ENCODE results near the gene ZBED5. TPM values are rescaled to one million over a fixed set of nuclear protein-coding genes. Genes with fewer than 3 reads are reported as not detected.
"Not testable (repeated sequence)": the region's sequence is repeated elsewhere in the genome, so short reads cannot be mapped to it uniquely, and the experiment has no call there.

ZBED5 gene
- total and polyA plus RNA-seq, 12 donors, result 19.4 to 63.3 (median 39.6) TPM

DNA sequence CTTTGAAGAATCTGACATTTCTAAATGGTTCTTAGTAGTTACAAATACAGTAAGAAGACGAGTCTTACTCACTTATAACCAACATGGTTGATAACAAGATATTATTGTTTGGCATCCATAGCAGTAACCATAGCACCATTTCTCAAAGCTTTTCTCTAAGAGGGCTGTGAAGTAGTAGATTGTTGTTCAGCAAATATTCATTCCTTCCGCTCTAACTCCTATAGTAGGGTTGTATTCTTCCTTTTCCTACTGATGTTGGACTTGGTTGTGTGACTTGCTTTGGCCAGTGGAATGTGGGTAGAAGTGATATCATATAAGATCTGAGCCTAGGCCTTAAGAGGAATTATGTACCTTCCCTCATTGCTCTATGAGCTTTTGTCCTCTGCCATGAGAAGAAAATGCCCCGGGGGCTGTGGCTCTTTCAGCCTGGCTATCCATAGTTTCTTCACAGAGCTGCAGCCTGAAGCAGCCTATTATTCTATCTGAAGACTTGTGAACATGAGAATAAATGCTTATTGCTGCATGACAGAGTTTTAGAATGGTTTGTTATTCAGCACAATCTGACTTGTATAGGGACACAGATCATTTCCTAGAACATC is 28.9 kb upstream of the ZBED5 start:
- Histone ChIP-seq H3K27me3 (no peaks in the 10 kb centered on the region), H3K4me3 (no peak overlapping the region), H3K9me3 (peaks cover 0 to 21% (median 3%) of the 10 kb centered on the region in 11 donors), H3K36me3 (no peaks in the 10 kb centered on the region), H3K27ac (peak overlapping the region in 7 of 10 donors; percentile 46 to 73 (median 62)), H3K4me1 (peaks cover 0 to 21% (median 15%) of the 10 kb centered on the region in 9 donors)
- ATAC-seq, result peak in 4 of 8 donors; percentile 10 to 41 (median 38)
- intact Hi-C loops (cut with DNase I), result no loop called here
- TF ChIP-seq, protein P1, sequence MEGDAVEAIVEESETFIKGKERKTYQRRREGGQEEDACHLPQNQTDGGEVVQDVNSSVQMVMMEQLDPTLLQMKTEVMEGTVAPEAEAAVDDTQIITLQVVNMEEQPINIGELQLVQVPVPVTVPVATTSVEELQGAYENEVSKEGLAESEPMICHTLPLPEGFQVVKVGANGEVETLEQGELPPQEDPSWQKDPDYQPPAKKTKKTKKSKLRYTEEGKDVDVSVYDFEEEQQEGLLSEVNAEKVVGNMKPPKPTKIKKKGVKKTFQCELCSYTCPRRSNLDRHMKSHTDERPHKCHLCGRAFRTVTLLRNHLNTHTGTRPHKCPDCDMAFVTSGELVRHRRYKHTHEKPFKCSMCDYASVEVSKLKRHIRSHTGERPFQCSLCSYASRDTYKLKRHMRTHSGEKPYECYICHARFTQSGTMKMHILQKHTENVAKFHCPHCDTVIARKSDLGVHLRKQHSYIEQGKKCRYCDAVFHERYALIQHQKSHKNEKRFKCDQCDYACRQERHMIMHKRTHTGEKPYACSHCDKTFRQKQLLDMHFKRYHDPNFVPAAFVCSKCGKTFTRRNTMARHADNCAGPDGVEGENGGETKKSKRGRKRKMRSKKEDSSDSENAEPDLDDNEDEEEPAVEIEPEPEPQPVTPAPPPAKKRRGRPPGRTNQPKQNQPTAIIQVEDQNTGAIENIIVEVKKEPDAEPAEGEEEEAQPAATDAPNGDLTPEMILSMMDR (IDR thresholded peaks at IDR 0.05), result no peak
- DNase-seq, result no peak
- 77 to 78% methylated on average over 3 of the region's 3 CpGs for WGBS, 2 donors

DNA sequence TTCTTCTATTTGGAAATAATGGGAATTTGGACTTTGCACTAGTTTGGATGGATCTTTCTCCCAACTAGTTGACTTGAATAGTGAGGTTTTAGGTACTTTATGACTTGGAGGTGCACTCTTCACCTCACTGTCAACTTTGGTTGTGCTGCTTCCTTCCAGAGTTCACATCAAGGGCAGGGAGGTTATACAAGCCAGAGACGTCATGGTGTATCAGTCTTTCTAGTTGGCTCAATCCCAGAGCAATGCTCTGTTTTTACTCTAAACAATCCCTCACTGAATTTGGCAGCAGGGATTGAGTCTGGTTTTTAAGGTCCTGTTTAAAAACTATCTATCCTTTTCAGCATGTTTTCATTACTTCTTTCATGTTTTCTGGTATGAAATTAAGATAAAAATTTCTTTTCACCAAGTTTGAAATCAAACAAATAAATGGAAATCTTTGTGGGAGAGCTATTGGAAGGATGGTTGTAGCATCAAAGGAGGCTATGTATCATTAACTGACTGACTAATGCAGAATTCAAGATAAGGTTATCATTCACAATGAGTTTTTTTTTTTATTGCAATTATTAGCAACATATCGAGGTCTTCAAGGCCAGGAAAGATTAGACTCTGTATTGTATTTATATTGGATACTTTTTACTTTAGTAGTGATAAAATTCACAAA is 28.0 kb upstream of the ZBED5 start:
- Histone ChIP-seq H3K4me1 (peaks cover 0 to 21% (median 15%) of the 10 kb centered on the region in 9 donors), H3K27me3 (no peaks in the 10 kb centered on the region), H3K36me3 (no peaks in the 10 kb centered on the region), H3K9me3 (peaks cover 0 to 21% (median 3%) of the 10 kb centered on the region in 11 donors), H3K4me3 (no peak overlapping the region), H3K27ac (peak overlapping the region in 8 of 10 donors; percentile 32 to 73 (median 58))
- peak; percentile 80 to 98 (median 92) for ATAC-seq
- intact Hi-C loops (cut with DNase I), result no loop called here
- TF ChIP-seq, protein P1 (IDR thresholded peaks at IDR 0.05), result no peak
- peak in 1 of 2 donors; percentile 60 for DNase-seq
- 9 to 16% methylated on average over 2 of the region's 2 CpGs for WGBS, 2 donors

DNA sequence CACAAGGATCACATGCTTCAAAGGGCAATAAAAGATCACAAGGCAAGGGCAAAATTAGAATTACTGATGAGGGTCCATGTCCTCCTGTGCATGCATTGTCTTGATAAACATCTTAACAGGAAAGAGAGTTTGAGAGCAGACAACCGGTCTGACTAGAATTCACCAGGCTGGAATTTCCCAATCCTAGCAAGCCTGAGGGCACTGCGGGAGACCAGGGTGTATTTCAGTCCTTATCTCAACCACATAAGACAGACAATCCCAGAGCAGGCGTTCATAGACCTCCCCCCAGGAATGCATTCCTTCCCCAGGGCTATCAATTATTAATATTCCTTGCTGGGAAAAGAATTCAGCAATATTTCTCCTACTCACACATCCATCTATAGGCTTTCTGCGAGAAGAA is 26.4 kb upstream of the ZBED5 start:
- DNase-seq; H3K27me3 ChIP-seq; ATAC-seq; intact Hi-C loops (cut with DNase I); H3K27ac ChIP-seq; H3K36me3 ChIP-seq; H3K4me3 ChIP-seq: not testable (repeated sequence)
- Histone ChIP-seq H3K9me3 (peaks cover 0 to 12% (median 3%) of the 10 kb centered on the region in 11 donors), H3K4me1 (peaks cover 0 to 21% (median 15%) of the 10 kb centered on the region in 9 donors)
- 86 to 90% methylated on average over 4 of the region's 4 CpGs for WGBS, 2 donors

DNA sequence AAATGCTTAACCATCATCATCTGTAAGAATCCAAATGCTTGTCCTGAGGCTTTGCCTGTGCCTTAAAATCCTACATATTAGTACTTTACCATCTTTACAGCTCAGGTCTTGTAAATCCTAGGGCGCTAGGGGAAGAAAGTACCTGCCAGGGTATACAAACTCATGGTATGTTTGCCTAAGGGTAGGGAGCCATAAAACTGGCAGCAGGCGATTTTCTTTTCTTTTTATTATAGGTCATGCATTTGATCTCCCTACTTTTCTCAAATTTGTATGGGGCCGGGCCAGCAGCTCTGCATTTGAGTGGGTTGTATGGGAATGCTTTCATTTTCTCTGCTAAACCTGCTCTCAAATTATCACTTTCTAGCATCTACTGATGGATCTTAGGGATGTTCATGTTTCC is 24.0 kb upstream of the ZBED5 start:
- 95 to 99% methylated on average over 3 of the region's 3 CpGs for WGBS, 2 donors

More for the DNA sequence above, 24.0 kb upstream of the ZBED5 start:
- Histone ChIP-seq H3K36me3 (peaks cover 0 to 8% (median 0%) of the 10 kb centered on the region in 9 donors), H3K4me1 (peaks cover 0 to 27% (median 15%) of the 10 kb centered on the region in 9 donors), H3K4me3 (no peak overlapping the region), H3K27ac (no peak overlapping the region), H3K9me3 (peaks cover 0 to 12% (median 3%) of the 10 kb centered on the region in 11 donors), H3K27me3 (no peaks in the 10 kb centered on the region)
- intact Hi-C loops (cut with DNase I), result no loop called here
- DNase-seq (no peak), ATAC-seq (no peak)
- TF ChIP-seq, protein P1 (IDR thresholded peaks at IDR 0.05), result no peak
